ENCODE results near the gene ULBP2.
"Not testable (repeated sequence)": the region's sequence is repeated elsewhere in the genome, so short reads cannot be mapped to it uniquely, and the experiment has no call there.

ULBP2 gene

GRCh38 chr6:149910721-149911151 lies 31.1 kb upstream of the ULBP2 start:
- H3K4me3 ChIP-seq (ENCODE audit: low read depth, low read length), result no peak overlapping the region
- TF ChIP-seq CTCF (IDR thresholded peaks at IDR 0.05; ENCODE audit: low read depth, low read length), result no peak

GRCh38 chr6:149912680-149913079 lies 29.1 kb upstream of the ULBP2 start:
- not testable (repeated sequence) for H3K4me3 ChIP-seq (ENCODE audit: low read depth, low read length)

- H3K4me3 ChIP-seq (ENCODE audit: low read depth, low read length), result no peak overlapping the region
- no peak for TF ChIP-seq CTCF (IDR thresholded peaks at IDR 0.05; ENCODE audit: low read depth, low read length)
Observed at GRCh38 chr6:149913085-149913484, 28.7 kb upstream of the ULBP2 start.

- H3K4me3 ChIP-seq (ENCODE audit: low read depth, low read length), result no peak overlapping the region
- TF ChIP-seq CTCF (IDR thresholded peaks at IDR 0.05; ENCODE audit: low read depth, low read length), result no peak
Observed at GRCh38 chr6:149913540-149914240, 28.1 kb upstream of the ULBP2 start.

- H3K4me3 ChIP-seq (ENCODE audit: low read depth, low read length), result no peak overlapping the region
- no peak for TF ChIP-seq CTCF (IDR thresholded peaks at IDR 0.05; ENCODE audit: low read depth, low read length)
Observed at GRCh38 chr6:149915970-149916865, 25.6 kb upstream of the ULBP2 start.

GRCh38 chr6:149917679-149918078 lies 24.1 kb upstream of the ULBP2 start:
- no peak overlapping the region for H3K4me3 ChIP-seq (ENCODE audit: low read depth, low read length)
- no peak for TF ChIP-seq CTCF (IDR thresholded peaks at IDR 0.05; ENCODE audit: low read depth, low read length)

GRCh38 chr6:149918151-149918905 lies 23.5 kb upstream of the ULBP2 start:
- TF ChIP-seq CTCF (IDR thresholded peaks at IDR 0.05; ENCODE audit: low read depth, low read length), result no peak
- no peak overlapping the region for H3K4me3 ChIP-seq (ENCODE audit: low read depth, low read length)

- H3K4me3 ChIP-seq (ENCODE audit: low read depth, low read length), result not testable (repeated sequence)
Observed at GRCh38 chr6:149919126-149919833, 22.5 kb upstream of the ULBP2 start.

Measured in WI38 (cell line).